Peyer's patch (tissue), 4 donors: ENCODE results near the gene CTAGE4.
"Not testable (repeated sequence)": the region's sequence is repeated elsewhere in the genome, so short reads cannot be mapped to it uniquely, and the experiment has no call there.

Experiments
- CTCF ChIP-seq, 6 experiments: fragments of 450-650 bp in 4 of 6; fragments of 200-600 bp in 2 of 6; sonication (generic) in 1 of 6; IDR thresholded peaks; one replicate each; pipeline ENCODE4 v1.5.1; 2017 to 2019; ENCODE audit warnings: antibody characterized with exemption in 6 of 6, mild to moderate bottlenecking in 3 of 6, moderate library complexity in 1 of 6
- POLR2A ChIP-seq, 2 donors: fragments of 450-650 bp; IDR thresholded peaks; one replicate each; pipeline ENCODE4 v1.5.1; 2017; ENCODE audit warnings: antibody characterized with exemption in 2 of 2, mild to moderate bottlenecking in 2 of 2, moderate library complexity in 2 of 2

- TF ChIP-seq CTCF, POLR2A (IDR thresholded peaks at IDR 0.05): not testable (repeated sequence)
Observed at GRCh38 chr7:144223675-144224074, 40.4 kb downstream of the CTAGE4 start.
